Activated CD4-positive, alpha-beta T cell treated with anti-CD3 and anti-CD28 coated beads for 4 hours (primary cell): ENCODE results near the gene RPRD1B.

ENCODE experiments used
- DNase-seq, 2 donors: peaks; one replicate each; pipeline ENCODE4 v3.0.0-alpha.2; 2020

The RPRD1B gene, protein sequence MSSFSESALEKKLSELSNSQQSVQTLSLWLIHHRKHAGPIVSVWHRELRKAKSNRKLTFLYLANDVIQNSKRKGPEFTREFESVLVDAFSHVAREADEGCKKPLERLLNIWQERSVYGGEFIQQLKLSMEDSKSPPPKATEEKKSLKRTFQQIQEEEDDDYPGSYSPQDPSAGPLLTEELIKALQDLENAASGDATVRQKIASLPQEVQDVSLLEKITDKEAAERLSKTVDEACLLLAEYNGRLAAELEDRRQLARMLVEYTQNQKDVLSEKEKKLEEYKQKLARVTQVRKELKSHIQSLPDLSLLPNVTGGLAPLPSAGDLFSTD

DNA sequence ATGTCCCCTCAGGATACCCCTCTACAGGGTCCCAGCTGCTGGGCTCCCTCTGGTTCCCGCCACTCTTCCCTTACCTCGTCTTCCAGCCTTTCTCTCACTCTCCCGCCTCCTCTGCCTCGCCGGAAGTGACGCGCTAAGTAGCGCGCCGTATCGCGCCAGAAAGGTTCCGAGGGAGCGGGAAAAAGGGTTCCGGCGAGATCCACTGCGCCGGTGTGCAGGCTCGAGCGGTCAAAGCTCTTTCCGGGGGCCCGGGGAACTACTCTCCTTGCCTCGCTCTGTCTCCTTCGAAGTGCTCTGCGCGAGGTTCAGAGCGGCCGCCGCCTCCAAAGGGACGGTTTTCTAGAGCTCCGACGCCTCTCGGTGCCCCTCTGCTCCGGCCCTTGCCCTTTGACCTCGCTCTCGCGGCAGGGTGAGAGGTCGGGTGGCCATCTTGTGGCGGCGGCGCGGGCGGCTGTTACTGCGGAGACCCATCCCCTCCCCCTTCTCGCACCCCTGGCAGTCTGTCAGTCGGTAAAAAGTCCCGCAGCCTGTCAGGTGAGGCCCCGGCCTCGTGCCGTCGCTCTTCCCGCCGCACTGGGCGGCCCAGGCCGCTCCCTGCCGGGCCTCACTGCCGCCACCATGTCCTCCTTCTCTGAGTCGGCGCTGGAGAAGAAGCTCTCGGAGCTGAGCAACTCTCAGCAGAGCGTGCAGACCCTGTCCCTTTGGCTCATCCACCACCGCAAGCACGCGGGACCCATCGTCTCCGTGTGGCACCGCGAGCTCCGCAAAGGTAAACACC lies at the start of gene RPRD1B, which contains the start of gene TTI1:
RPRD1B (plus strand) TSS at position 417 of the 778 bp plus-strand sequence; CDS start at position 619, 202 bp downstream.
TTI1 (minus strand) TSS at position 127 of the 778 bp plus-strand sequence. CDS start 19,640 bp downstream, outside the sequence.
- peak; percentile 82 to 87 for DNase-seq

DNA sequence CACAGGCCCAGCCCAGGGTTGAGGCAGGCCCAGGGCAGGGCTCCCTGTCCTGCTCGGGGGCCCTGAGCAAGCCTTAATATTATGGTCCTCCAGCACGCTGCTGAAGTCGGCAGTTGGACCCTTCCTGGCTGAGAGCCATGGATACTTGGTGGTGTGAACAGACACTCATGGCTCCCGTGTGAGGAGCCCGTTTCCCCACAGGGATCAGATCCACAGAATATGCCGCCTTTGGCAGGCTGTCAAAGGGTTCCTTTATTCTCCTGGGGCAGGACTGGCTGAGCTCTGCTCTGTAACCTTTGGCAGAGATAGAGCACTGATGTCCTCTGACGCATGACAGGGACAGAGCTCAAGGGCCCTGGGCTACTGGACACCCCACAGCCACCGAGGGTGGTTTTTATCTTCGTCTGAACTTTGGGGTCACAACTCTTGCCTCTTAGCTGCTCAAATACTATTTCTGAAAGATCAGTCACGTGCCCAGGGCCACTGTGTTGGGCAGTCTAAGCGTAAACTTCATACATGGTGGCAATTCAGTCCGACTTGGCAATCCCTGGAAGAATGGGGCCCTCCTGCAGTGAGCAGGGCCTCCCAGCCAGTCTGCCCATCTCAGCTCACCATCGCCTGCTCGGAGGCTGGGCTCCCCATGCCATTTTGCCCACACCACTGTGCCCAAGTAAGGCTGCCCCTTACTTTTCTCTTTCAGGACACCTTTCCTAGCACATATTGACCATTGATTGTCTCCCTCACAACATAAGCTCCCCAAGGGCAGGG lies 49.3 kb upstream of the RPRD1B start:
- no peak for DNase-seq

DNA sequence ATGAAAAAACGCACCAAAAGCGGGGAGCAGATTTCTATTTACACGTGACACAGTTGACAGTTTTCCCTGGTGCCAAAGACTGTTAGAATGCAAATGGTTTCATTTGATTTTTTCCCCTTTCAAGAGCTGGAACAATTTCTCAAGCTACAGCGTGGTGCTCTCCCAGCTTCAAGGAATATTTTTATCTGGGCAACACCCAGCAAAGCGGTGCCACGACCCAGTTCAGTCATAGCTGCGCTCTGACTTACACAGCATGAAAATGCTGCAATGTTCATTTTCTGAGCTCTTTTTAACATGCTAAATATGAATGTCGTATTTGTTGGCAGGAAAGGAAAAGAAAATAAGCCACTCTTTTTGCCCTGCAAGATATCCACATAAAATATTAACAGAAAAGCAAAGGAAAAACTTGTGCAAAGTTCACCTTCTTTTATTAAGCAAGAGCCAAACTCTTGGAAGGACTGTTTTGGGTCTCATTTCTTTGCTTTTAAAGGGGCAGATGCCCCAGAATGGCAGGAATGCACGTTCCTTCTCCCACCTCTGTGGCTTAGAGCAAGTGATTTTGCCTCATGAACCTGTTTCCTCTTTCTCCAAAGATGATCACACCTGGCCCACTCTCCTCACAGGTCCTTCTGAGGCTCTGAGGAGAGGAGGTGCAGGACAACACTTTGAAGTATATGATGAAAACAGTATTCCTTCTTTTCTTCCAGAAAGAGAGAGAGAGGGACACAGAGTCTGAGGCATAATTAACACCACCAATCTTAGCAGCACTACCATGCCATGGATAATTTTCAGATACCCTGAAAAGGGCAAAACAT lies 47.3 kb upstream of the RPRD1B start:
- DNase-seq = no peak

DNA sequence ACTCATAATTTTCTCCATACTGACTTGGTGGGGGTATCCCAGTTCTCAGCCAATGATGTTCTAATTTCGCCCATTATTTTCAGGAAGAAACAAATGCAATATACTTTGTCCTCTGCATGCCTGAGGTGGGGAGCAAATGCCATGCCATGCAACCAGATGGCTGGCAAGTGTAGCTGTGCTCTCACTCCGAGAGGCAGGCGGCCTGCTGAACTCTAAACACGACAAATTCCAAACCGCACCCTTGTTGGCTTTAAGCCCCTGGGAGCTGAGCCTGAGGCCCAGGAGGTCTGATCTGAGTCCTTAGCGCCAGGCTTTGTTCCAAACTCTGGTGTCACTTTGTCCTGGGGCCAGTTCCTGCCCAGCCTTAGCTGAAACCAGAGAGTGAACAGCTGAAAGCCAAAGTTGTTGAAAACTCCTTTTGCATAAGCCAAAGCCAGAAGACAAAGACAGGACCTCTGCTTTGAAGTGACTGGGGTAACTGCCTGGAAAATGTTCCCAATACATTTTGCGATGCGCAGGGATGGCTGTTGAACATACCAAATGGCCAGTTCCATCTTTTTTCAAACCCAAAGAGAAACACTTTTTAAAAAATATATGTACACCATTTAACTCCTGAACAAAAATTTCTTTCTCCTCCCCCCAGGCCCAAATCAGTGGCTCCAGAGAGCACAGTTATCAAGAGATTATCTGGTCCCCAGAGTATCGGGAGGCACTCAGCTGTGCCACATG lies 46.5 kb upstream of the RPRD1B start:
- no peak for DNase-seq

DNA sequence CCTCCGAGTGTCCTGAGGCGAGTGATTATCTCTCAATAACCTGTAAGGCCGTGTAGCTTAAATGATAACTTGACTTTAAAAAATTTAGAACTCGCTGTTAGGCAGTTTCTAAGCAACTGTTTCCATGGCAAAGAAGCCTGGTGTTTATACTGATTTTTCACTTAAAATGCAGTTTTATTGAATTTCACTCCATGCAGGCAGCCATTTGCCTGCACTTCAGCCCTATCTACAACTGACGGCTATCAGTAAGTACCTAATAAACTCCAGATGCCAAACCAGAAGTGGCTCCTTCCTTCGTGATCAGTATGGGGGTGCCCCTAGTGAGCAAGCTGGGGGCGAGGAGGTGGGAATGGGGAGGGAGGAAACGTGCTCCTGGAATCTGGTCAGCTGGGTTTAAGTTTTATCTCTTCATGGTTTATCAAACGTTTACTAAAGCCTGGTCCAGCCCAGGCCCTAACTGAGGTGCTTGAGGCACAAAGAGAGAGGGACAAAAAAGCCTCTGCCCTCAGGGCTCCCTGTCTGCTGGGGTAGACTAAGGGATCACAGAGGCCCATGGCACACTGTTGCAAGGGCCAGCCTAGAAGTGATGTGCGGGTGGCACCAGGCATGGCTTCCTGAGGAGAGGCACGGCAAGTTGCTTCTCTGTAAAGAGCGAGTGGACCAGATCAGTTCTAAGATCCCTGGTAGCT lies 45.8 kb upstream of the RPRD1B start:
- DNase-seq = no peak

DNA sequence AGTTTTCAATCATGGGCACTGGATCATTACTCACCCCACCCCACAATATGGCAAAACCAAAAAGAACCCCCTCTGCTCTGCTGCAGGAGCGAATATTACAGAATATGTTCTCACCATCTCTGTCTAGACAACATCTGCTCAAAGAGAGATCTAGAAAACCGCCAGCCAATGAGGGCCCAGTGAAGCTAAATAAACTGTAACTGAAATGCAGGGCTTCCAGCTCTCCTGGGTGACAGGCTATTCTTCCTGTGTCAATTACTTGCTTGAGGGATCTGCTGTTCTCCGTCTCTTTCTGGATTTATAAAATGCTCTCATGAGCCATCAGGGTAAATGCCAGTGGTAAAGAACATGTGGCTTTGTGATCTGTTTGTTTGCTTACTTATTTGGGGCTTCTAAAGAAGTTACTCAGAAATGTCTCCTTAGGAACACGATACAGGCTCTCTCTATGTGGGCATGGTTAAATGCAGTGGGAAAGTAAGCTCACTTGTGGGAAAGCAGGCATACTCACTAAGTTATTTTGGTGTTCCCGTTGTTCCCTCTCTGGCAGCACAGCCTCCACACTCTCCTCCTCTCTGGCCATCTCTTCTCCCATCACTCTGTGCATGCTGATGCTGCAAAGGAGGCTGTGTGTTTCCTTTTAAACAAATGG lies 45.1 kb upstream of the RPRD1B start:
- DNase-seq = no peak

DNA sequence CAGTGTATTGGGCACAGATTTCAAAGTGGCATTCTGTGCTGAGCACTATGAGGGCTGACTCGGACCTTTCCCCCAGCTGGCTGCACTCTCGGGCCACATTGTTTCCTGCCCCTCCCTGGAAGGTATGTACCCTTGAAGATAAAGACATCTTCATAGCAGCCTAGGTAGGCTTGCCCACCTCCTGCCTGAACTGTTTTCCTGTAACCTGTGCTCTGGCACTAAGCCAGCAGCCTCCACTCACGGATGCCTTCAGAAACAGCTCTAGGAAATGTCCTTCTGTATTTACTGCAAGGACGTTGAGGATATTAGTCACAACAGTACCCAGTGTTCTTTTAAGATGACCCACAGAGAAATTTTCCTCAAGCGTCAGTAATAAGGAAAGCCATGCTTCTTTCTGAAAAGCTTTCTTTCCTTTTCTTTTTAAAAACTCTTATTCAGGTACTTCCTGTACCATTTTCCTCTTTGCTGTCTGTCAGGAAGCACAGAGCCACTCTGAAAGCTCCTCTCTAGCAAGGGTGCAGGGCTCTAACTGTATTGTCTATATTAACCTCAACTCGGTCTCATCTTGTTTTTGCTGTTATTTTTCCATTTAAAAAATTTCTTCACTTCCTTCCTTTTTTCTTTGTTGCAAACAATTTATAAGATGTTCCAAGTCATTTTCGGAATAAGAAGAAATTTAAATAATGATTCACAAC lies 43.8 kb upstream of the RPRD1B start:
- DNase-seq = no peak

DNA sequence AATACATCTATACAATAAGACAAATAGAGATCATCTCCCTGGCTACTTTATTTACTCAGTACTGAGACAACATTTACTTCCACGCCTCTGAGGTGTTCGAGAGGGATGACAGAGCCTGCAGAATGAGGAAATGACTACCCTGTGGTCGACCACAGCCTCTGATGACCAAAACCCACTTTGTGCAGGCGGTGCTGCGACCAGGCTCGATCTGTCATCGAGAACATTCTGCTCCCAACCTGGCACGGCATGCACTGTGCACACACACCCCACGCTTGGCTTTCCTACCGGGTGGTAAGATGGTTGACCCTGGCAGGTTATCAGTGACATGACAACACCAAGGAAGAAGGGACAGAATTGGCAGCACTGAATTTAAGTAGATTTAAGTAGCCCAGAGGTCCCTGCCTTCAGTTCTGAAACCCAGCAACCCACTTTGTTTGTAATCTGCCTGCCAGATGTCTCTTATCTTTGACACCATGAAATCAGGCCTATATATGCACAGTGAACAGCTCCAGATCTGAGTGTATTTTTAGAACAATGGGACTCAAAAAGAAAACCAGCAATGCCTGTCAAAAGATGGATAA lies 42.9 kb upstream of the RPRD1B start:
- DNase-seq = peak; percentile 4 to 12

DNA sequence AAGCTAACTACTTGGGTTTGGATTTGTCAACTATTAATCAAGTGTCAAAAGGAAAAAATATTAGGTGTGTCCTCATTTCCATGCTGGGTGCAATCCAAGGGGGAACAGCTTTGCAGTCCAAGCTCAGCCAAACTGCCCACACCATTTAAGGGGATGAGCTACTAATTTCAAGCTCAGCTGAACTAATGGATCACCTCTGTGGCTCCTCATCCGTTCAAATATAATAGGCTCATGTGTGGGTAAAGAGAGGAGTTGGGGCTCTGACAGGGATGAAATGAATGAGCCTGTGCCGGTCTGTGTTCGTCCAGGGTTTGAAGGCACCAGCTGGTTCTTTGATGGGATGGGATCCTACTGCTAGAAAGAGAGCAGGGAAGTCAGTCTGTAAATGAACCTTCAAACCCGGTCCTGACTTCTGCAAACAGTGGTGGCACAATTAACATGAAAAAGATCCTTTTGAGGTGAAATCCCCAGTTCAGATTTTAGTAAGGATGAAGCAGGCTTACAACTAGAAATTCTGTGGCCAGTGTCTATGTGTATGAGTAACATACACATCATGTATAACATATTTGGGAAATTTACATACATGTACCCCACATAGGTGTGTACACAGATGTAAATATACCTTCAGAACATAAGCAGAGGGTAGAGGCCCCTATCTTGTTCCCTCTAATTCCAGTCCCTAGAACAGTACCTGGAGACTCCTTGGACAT lies 42.2 kb upstream of the RPRD1B start:
- no peak for DNase-seq

DNA sequence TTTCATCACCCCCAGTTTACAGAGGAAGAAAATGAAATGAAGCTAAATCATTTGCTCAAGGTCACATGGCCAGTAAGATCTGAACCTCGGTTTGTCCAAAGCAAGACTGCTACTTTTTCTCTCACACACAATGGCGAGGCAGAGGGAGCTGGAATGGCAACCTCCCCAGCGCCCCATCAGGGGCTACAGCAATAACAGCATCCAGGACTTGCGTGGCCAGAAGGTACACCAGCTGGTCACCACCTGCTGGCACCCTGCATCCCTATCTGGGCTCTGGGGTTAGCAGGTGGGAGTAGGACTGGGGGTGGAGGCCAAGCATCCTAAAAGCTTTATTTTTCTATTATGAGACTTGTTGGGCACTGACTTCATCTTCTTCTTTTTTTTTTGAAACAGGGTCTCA lies 41.6 kb upstream of the RPRD1B start:
- no peak for DNase-seq

DNA sequence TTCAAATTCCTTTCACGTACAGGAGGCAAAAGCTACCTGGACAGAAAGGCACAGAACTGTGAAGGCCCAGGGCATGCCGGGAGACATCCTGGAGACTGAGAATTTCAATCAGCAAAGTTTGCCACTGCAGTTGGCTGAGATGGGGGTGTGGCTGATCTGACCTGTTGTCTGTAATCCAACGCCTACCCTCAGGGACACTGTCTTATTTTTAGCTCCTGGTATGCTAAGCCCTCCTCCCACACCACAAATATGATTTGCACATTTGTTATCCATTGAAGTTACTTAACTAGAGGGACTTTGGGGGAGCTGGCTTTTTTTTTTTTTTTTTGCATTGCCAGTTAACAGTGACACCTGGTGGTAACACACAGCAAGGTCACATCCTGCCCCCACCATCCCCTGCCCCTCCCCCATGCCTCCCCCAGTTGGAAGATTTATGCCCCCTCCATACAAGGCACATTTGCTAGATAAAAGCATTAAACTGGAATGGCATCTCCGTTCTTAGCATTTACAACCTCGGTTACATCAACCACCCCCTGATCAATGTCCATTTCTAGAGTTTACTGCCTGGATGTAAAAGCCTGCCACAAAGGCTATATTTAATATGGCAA lies 40.6 kb upstream of the RPRD1B start:
- peak; percentile 9 to 15 for DNase-seq

DNA sequence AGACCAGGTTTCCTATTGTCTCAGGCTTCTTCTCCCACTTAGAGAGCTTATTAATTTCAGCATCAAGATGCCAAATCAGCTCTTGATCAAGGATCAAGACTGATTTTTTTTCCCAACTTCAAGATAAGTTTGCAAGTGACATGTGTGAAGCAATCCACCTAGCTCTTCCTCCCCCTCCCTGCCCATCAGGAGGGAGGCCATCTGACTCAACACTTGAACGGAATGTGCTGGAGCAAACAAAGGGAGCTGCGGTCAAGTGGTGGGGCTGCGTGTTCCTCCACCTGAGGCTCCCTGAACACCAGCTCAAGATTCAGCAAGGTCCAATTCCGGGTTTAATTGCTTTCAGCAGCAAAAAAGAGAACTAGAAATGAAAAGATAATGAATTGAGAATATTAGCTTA lies 39.0 kb upstream of the RPRD1B start:
- DNase-seq = no peak

DNA sequence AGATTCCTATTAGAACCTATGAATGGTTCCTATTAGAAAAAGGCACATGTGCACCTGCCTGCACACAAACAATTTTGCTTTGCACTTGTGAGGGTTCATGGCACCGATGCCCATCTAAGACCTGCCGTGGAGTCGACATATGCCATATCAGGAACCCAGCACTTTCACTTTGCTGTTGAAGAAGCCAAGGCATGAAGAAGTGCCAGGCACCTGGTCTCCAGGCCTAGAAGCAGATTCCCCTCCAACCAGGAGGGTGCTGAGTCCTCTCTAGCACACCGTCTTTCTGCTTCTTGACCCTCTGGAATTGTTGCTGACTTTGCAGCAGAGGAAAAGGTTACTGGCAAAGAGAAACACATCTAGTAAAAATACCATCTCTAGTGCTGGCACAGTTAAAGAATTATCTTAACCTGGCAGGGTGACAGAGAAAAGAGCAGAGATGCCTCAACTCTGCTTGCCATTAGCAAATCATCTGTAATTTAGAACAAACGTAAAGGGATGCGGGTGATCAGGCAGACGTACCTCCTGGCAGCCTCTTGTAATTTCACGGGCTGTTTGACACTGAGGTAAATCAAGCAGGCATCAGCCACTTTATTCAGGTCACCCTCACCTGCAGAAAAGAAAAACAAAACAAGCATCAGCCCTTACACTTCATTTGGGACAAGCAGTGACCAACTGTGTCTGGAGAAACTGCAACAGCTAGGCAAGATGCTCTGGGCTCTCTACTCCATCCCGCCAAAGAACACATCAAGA lies 37.5 kb upstream of the RPRD1B start:
- no peak for DNase-seq

DNA sequence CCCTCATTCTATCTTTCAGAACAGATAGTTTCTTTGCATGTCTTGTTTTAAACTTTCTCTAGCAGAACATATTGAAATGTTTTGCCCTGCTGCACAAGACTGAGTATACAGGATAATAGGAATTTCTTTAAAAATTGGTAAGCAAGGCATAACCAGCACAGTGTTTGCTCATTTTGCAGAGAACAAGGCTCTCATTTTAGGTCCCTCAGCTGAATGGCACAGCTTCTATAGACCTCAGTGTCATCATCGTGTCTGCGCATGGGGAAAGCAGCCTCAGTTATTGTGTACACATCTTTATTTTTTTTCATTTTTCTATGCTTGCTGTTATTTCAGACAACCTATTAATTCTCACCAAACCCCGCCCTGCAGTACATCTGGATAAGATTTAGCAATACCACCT lies 36.0 kb upstream of the RPRD1B start:
- no peak for DNase-seq

DNA sequence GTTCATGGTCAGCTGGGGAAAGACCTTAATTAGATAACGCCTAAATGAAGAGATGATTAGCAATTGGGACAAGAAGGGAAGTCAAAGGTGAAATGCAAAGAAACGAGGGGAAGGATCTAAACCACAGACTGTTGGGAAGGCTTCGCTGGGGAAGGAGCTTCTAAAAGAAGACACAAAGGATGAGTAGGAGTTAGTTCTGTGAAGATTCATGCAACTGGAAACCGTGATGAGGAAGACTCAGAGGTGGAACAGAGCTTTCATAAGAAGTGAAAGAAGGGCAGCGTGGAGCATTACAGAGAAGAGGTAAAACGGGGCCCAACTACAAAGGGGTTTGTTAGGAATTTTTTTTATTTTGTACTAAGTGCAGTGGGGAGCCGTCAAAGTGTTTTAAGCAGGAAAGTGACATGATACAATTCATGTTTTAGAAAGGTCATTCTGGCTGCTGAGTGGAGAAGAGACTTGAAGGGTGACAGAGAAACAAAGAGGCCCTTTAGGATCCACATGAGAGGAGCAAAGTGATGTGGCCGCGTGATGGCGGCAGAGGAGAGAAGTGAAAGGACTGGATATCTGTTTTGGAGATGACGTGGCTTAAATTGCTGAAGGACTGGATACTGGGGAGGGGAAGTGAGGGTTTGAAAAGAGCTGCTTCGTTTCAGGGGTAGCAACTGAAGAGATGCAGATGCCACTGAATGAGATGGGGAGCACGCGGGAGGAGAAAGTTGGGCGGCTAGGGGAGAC lies 33.9 kb upstream of the RPRD1B start:
- no peak for DNase-seq

DNA sequence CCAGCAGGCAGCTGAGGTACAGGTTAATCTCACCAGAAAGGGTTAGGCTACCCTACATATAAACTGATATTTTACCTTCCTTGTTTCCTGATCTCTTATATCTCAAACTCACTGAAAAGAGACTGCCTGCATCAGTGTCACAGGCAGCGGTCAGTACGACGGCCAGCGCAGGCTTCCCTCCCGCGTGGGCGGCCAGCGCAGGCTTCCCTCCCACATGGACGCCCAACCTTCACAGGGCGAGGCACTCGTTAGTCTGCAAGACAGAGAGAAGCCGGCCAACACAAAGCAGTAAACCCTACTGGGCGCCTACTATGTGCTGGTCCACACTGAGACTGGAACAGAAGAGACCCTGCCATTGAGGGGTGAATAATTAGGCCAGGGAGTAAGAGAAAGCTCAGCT lies 33.3 kb upstream of the RPRD1B start:
- DNase-seq = no peak
